Endothelial cell of umbilical vein (primary cell): ENCODE measurements around the gene DENND2A.
"Not testable (repeated sequence)": the region's sequence is repeated elsewhere in the genome, so short reads cannot be mapped to it uniquely, and the experiment has no call there.

Experiments used
- CTCF ChIP-seq, 2 donors: IDR thresholded peaks; 1 replicate in 1 of 2; 2 replicates in 1 of 2; pipeline ENCODE4 v1.5.1; 2011; ENCODE audit warnings: low read length in 2 of 2, mild to moderate bottlenecking in 2 of 2, moderate library complexity in 2 of 2, control low read depth in 1 of 2, inconsistent platforms in 1 of 2, low read depth in 1 of 2; ENCODE audit not compliant: insufficient read depth in 1 of 2; ENCODE audit errors: extremely low read depth in 1 of 2
- EZH2 ChIP-seq: IDR thresholded peaks from 2 replicates; pipeline ENCODE4 v1.6.1; 2012; ENCODE audit warnings: borderline replicate concordance, low read depth, mild to moderate bottlenecking, moderate library complexity, low read length, inconsistent platforms; ENCODE audit not compliant: severe bottlenecking
- FOS ChIP-seq: IDR thresholded peaks from 2 replicates; pipeline ENCODE4 v1.6.1; 2011; ENCODE audit warnings: mild to moderate bottlenecking, low read length, moderate library complexity, borderline replicate concordance; ENCODE audit not compliant: insufficient read depth
- POLR2A ChIP-seq: IDR thresholded peaks from 2 replicates; pipeline ENCODE4 v1.6.1; 2012; ENCODE audit warnings: low read depth, mild to moderate bottlenecking, control low read depth, low read length
- POLR2AphosphoS5 ChIP-seq: IDR thresholded peaks from 2 replicates; pipeline ENCODE4 v1.6.1; 2012; ENCODE audit warnings: low read depth, mild to moderate bottlenecking, control low read depth, low read length, moderate library complexity; ENCODE audit not compliant: insufficient read depth

GRCh38 chr7:140497807-140498206 lies 142.8 kb downstream of the DENND2A start:
- TF ChIP-seq CTCF (IDR thresholded peaks at IDR 0.05; ENCODE audit: extremely low read depth in 1 of 2, insufficient read depth in 1 of 2, low read depth in 1 of 2, low read length in 2 of 2); EZH2; POLR2A; FOS; POLR2AphosphoS5: not testable (repeated sequence)
